Endothelial cell of umbilical vein (primary cell): ENCODE measurements around the gene ATR.

Source experiments
- POLR2A ChIP-seq: IDR thresholded peaks from 2 replicates; pipeline ENCODE4 v1.6.1; 2012; ENCODE audit warnings: low read depth, mild to moderate bottlenecking, control low read depth, low read length
- POLR2AphosphoS5 ChIP-seq: IDR thresholded peaks from 2 replicates; pipeline ENCODE4 v1.6.1; 2012; ENCODE audit warnings: low read depth, mild to moderate bottlenecking, control low read depth, low read length, moderate library complexity; ENCODE audit not compliant: insufficient read depth

DNA sequence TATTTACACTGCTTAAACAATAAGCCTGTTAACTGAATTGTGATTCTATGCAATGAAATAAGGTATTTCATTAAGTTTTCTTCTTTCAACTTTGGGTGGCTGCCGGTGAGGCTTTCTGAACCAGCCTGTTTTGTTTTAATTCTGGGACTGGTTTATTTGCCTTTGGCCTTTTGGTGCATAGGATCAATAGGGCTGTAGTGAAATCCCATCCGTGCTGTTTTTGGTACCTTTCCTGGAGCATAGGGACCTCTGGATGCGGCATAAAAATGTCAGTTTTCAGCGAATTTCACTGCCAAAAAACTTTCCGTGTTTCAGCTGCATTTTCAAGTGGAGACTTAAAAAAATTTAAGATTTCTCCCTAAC lies 18.2 kb upstream of the ATR start:
- TF ChIP-seq POLR2A = no peak
- no peak for TF ChIP-seq POLR2AphosphoS5
